Stimulated activated naive CD4-positive, alpha-beta T cell treated with Interleukin-2 at 50 U/mL for 16 hours (primary cell): Measurements from ENCODE around the gene SNX2.

ENCODE experiments used
- DNase-seq: peaks from one replicate; lab custom pipeline; 2025; lab: John Stamatoyannopoulos, UW

The SNX2 gene

DNA sequence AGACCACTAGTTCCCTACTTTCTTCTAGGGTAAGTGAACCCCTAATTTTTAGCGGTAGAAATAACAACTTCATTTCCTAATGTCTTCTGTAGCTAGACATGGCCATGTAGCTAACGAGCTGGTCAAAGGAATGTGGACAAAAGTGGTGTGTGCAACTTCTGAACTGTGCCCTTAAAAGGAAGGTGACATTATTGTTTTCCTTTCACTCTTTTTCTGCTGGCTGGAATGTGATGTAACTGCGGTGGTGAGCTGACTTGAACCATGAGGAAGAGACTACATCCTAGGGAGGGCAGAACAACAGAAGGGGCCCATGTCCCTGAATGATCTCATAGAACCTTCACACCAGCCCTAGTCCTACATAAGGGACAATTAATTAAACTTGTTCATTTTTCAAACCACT, 1.3 kb upstream of the SNX2 start:
- DNase-seq = no peak

DNA sequence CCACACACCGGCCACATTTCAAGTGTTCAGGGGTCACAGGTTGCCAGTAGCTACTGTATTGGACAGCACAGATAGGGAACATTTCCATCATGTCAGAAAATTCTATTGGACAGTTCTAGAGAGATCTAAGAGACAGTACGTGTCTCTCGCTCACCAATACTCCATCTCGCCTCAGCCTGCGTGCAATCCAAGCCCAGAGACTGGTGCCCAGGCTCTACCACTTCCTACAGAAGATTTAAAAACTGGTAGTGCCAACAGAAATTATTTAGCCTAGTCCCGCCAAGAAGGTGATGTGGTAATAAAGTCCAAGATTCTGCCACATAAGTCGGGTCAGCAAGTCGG, 390 bp upstream of the SNX2 start:
- DNase-seq = no peak

DNA sequence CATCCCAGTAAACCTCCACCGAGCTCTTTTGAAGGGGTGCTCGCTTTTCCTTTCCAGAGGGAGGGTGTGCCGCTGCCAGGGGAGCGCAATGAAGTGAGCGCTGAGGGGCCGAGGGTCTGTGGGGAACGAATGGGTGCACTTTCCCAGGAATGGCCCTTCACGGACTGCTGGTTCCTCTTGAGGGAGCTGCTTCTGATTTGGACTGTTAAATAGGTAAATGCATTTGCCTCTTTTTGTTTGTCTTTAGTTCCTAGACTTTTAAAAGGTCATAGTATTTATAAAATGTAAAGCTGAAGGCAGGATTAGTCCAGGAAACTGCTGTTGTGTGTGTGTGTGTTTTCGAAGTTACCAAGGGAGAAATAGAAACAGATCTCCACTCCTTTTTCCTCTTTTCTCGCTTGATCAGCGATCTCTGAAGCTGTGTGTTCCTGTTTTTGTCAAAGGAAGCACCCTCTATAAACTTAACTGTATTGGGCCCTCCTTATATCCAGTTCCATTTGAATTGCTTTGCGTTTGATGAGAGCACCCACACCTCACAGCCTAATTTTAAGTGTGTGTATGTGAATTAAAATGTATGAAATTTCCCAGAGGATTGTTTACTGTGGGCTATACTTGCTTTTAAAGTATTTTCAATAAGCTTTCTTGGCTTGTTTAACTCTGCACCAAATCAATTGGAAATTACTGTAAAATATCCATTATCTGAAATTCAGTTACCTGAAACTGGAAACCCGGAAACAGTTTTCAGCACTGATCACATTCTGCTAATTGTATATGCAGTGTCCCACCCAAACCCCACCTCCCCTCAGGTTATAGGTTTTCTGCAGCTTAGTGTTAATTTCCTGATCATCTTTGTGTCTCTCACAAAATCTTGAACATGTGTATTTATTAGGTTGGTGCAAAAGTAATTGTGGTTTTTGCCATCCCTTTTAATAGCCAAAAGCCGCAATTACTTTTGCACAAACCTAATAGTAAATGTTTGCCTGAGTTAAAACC, 966 bp downstream of the SNX2 start:
- no peak for DNase-seq

DNA sequence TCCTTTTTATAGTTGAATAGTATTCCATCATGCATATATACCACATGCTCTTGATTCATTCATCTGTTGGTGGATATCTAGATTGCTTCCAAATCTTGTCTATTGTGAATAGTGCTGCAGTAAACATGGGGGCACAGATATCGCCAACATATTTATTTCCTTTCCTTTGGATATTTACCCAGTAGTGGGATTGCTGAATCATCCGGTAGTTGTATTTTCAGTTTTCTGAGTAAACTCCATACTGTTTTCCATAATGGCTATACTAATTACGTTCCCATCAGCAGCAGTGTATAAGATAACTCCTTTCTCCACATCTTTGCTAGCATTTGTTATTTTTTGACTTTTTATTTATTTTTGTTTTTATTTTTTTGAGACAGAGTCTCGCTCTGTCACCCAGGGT, 3.3 kb downstream of the SNX2 start:
- DNase-seq = no peak

DNA sequence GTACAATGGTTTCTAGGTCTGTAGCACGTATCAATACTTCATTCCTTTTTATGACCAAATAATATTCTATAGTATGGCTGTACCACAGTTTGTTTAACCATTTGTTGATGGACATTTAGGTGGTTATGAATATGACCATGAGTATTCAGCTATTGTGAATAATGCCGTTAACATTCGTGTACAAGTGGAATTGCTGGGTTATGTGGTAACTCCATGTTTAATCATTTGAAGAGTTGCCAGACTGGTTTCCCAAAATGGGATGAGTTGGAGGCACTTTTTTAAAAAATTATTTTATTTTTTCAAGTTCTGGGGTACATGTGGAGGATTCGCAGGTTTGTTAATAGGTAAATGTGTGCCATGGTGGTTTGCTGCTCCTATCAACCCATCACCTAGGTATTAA, 4.6 kb downstream of the SNX2 start:
- DNase-seq = no peak

DNA sequence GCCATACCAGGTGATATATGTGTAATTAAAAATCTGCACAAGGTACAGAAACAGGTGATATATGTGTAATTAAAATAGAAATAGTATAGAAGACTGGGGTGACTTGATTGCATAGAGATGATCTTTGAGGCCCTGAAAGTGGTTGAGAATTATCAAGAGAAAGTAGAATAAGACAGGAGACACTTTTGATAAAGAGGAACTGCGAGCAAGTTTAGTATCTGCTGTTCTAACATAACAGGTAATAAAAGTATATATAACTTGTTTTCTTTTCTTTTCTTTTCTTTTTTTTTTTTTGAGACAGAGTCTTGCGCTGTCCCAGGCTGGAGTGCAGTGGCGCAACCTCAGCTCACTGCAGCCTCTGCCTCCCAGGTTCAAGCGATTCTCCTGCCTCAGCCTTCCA, 5.4 kb downstream of the SNX2 start:
- no peak for DNase-seq

DNA sequence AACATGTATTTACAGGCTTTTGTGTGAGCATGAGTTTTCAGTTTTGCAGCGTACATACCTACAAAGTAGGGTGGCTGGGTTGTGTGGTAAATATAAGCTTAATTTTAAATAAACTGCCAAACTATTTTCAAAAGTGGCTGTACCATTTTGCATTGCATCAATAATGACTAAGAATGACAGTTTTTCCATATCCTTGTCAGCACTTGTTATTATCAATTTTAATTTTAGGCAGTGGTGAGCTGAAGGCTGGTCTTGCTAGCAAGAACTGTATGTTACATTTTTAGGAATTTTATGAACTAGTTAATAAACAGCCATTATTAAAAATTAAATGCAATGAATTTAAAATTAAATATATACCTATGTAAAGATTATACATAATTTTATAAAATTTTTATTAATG, 6.6 kb downstream of the SNX2 start:
- no peak for DNase-seq

DNA sequence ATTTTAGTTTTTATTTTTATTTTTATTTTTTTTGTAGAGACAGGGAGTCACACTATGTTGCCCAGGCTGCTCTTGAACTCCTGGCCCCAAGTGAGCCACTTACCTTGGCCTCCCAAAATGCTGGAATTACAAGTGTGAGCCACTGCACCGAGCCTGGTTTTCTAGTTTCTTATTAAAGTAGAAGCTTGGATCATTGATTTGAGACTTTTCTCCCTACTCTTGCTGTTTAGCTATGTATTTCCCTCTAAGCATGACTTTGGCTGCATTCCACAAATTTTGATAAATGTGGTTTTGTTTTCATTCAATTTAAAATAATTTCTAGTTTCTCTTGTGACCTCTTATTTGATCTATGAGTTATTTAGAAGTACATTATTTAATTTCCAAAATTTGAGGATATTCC, 10.4 kb downstream of the SNX2 start:
- no peak for DNase-seq

DNA sequence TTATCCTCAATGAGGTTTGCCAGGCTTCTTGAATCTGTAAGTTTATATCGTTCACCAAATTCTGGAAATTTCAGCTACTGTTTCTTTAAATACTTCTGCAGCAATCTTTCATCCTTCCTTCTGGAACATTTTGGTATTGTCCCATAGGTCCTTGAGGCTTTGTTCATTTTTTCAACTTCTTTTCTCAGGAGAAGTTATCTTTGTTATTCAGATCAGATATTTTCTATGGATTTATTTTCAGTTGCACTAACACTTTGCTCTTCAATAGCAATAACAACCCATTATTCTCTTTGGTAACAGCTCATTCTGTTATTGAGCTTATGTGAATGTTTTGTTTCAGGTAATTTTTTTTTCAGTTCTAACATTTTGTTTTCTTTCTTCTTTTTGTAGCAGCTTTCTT, 13.5 kb downstream of the SNX2 start:
- DNase-seq = no peak

DNA sequence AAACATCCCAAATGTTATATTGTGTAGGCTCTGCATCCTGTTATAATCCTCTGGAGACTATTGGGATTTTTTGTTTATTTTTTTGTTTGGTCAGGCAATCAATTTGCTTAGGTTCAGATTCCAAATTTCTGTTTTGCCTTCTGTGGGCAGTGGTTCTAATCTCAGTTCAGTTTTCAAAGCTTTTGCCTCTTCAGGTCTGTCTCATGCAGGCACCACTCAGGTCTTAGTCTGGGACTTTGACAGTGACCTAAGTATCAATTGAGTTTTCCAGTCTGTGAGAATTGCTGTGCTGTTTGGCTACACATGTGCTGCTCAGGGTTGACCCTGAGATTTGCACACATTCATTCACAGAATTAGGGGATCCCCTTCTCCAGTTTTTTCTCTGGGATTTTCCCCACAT, 14.1 kb downstream of the SNX2 start:
- no peak for DNase-seq

DNA sequence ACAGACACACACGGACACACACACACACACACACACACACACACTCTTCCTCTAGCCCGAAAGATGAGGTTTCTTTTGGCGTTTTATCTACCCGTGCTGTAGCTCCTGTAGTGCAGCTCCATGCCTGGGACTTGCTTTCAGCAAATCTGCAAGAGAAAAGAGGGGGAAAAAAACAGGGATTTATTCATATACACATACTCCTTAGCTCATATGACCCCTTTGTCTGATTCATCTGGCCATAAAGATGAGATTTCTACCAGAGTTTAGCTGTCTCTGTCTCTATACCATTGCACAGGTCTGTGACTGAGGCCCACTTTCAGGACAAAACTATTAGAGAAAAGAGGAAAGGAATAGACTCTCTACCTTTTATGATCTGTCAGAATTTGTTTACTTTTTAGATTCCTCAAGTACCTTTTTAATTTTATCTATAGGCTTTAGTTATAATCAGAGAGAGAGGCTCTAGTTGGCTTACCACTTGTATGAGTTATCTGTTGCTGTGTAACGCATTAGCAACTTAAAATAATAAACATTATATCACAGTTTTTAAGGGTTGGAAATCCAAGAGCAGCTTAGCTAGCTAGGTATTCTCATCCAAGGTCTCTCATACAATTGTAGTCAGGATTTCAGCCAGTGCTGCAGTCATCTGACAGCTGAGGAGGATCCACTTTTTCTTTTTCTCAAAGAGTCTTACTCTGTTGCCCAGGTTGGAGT, 14.7 kb downstream of the SNX2 start:
- DNase-seq = no peak

DNA sequence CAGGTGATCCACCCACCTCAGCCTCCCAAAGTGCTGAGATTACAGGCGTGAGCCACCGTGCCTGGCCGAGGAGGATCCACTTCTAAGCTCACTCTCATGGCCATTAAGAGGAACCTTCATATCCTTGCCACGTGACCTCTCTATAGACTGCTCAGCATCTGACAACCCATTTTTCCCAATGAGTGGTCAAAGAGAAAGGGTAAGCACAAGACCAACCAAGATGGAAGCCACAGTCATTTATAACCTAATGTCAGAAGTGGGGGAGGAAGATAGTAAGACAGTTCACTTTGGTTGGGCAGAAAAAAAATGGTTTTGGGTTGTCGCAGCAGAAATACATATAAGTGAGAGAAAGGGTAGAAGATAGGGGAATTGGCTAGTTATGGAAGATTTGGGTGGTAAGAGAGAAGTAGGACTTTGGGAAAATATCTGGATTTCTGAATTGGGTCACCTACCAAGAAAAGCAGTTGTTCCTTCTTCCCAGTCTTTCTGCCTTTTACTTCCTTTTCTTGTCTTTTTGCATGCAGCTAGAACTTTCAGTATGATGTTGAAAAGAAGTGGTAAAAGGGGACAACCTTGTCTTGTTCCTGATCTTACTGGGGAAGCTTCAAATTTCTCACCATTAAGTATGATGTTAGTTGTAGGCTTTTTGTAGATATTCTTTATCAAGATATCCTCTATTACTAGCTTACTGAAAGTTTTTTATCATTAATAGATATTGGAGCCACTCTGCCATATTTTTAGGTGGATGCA, 15.6 kb downstream of the SNX2 start:
- DNase-seq = no peak

DNA sequence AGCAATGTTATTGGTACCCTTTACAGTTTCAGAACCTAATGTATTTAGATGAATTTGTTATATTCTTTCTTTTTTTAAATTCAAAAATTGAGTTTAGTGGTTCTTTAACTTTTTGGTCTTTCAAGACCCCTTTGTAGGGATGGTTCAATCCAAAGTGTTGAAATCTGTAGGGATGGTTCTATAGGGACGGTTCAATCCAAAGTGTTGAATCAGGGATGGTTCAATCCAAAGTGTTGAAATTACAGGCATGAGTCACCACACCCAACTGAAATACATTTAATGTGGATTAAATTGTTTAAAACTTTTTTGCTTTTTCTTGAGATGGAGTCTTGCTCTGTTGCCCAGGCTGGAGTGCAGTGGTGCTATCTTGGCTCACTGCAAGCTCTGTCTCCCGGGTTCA, 30.6 kb downstream of the SNX2 start:
- DNase-seq = no peak

DNA sequence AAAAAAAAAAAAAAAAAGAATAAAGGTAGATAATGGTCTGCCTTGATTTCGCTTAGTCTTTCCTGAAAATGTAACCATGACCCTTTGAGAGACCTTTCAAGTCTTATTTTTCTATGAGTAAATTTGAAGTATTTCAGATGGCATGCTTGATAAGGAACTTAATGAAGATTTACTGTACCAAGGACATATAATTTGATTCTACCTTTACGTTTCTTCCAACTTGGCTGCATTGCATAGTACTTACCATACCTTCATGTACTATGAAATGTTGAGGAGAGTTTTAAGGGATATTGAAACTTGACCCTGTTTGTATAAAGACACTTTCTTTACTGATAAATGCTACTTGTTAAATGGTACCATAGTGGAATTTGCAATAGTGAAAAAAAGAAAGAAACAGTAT, 35.5 kb downstream of the SNX2 start:
- no peak for DNase-seq

DNA sequence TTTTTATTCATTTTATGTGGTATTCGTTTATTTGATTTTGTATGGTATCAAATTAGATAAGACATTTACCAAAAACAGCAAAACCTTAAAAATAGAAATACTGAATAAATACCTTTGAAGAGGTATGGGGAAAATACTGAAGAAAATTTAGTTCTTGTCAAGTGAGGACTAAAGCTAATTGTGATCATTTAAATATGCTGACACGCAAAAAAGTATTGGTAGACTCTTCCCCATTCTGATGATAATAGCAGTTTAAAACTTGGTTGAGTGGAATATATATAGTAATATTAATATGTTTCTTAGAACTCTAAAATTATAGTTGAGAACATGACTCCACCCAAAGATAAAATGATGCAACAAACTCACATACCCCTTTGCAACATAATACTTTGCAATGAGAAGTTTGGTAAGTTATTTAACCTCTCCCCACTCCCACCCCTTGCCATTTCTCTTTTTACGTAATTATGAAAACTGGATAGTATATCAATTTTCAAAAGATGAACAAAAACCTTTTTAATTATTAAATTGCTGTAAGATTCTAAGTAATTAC, 40.4 kb downstream of the SNX2 start:
- DNase-seq = no peak

DNA sequence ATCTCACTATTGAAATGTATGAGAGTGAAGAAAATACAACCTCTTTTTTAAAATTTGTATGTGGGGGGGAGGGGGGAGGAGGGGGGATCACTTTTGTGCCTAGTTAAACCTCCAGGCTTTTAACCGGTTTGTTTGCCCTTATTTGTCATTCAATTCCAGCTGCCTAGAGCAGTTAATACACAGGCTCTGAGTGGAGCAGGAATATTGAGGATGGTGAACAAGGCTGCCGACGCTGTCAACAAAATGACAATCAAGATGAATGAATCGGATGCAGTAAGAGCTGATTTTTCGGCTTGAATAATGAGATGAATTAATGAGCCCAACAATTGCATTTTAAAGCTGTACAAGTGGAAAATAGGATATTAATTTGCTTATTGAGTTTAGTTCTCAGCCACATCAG, 41.9 kb downstream of the SNX2 start:
- DNase-seq = no peak

DNA sequence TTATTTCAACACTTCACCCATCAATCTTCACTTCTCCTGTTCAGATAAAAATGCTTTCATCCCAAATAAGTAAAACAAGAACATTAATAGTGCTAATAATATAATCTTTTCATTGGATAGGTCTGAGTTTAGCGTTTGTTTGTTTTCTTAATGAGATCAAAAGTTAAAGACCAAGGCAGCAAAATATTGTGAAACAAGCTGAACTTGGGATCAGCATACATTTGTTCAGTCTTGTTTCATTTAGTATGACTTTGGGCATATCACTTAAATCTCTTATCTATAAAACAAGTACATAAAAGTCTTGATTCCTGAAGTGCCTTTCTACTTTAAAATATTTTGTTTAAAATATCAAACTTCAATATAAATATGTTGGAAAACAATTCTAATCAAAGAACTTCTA, 57.1 kb downstream of the SNX2 start:
- no peak for DNase-seq

DNA sequence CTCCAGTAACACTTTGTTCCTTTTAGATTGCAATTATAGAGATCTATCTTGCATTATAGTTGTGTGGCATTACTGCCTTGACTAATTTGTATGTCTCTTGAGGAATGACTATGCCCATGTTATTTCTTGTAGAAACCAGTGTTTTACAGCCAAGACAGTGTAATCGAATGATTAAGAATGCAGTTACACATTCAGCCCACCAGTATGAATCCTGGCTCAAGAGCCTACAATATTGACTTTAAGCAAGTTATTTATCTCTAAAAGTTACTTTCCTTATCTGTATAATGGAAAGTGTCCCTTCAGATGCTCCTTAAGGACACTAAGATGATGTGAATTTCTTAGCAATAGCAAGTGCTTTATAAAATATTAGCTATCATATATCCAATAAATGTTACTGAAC, 60.8 kb downstream of the SNX2 start:
- no peak for DNase-seq

DNA sequence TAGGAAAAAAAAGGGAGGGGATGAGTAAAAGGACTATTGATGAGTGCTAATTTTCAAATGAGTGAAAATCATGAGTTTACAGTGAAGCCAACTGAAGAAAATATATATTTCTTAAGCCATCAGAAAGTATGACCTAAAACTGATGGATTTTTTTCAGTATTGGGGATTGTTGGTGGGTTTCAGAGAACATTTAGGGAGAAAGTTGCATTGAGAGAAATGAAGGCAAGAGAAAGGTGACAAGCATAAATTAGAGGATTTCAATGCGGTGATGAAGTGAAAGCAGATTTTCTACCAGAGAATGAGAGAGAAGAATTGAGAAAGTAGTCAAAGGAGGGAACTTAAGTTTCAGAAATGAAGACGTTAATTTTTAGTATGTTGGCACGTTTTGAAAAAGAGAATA, 62.1 kb downstream of the SNX2 start:
- no peak for DNase-seq

DNA sequence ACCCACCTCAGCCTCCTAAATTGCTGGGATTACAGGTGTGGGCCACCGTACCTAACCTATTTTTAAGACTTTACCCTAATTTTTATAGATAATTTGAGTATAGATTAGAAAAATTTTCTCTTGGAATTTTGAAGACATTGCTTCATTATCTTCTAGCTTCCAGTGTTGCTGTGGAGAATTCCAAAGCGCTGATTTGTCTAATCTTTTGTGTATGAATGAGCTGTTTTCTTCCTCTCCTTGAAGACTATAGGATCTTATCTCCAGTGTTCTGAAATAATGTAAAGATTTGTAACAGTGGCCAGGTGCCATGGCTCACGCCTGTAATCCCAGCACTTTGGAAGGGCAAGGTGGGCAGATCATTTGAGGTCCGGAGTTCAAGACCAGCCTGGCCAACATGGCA, 64.9 kb downstream of the SNX2 start:
- DNase-seq = no peak

DNA sequence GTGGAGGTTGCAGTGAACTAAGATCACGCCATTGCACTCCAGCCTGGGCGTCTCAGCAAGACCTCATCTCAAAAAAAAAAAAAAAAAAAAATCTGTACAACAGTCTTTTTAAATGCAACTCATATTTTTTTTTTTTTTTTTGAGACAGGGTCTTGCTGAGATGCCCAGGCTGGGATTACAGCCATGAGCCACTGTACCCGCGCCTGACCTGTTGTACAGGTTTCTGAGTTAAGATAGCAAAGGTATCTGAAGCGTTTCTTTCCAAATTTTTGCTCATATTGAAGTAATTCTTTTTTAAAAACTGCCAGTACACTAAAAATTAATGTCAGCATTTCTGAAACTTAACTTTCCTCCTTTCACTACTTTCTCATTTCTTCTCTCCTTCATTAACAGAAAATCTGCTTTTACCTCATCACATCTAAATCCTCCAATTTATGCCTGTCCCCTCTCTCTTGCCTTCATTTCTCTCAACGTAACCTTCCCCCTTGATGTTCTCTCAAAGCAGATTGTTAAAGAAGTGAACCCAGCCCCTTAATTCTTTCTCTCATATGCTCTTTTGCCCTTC, 67.2 kb downstream of the SNX2 start:
- DNase-seq = no peak
